Ishikawa (cell line): ENCODE measurements around the gene ZMIZ1.

ENCODE experiments used
- CEBPB ChIP-seq: IDR thresholded peaks from 2 replicates; pipeline ENCODE4 v1.6.1; 2012
- CREB1 ChIP-seq: IDR thresholded peaks from 2 replicates; pipeline ENCODE4 v1.6.1; 2012; ENCODE audit warnings: low read depth
- EGR1 ChIP-seq: IDR thresholded peaks from 2 replicates; pipeline ENCODE4 v1.6.1; 2012
- EP300 ChIP-seq: IDR thresholded peaks from 2 replicates; pipeline ENCODE4 v1.6.1; 2012; ENCODE audit warnings: borderline replicate concordance
- FOXM1 ChIP-seq: IDR thresholded peaks from 2 replicates; pipeline ENCODE4 v1.6.1; 2012; ENCODE audit warnings: low read depth, borderline replicate concordance
- NFIC ChIP-seq: IDR thresholded peaks from 2 replicates; pipeline ENCODE4 v1.6.1; 2012
- RAD21 ChIP-seq: IDR thresholded peaks from 2 replicates; pipeline ENCODE4 v1.6.1; 2012; ENCODE audit warnings: low read depth
- TAF1 ChIP-seq: IDR thresholded peaks from 2 replicates; pipeline ENCODE4 v1.6.1; 2012; ENCODE audit warnings: low read depth, mild to moderate bottlenecking
- TCF12 ChIP-seq: IDR thresholded peaks from 2 replicates; pipeline ENCODE4 v1.6.1; 2012; ENCODE audit warnings: low read depth
- TEAD4 ChIP-seq: IDR thresholded peaks from 2 replicates; pipeline ENCODE4 v1.6.1; 2012
- YY1 ChIP-seq: IDR thresholded peaks from 2 replicates; pipeline ENCODE4 v1.6.1; 2012; ENCODE audit warnings: low read depth
- ZBTB7A ChIP-seq: IDR thresholded peaks from 2 replicates; pipeline ENCODE4 v1.6.1; 2012; ENCODE audit warnings: low read depth
- TF ChIP-seq, protein P1 (sequence below): IDR thresholded peaks from 2 replicates; pipeline ENCODE4 v1.6.1; 2012; ENCODE audit warnings: low read depth, mild to moderate bottlenecking
- TF ChIP-seq, protein P2 (sequence below): IDR thresholded peaks from 2 replicates; pipeline ENCODE4 v1.6.1; 2012
- TF ChIP-seq, protein P3 (sequence below): IDR thresholded peaks from 2 replicates; pipeline ENCODE4 v1.6.1; 2012

The ZMIZ1 gene

GRCh38 chr10:79137300-79137756, 68.6 kb downstream of the ZMIZ1 start:
- TF ChIP-seq TAF1 (no peak), EP300 (no peak), CEBPB (no peak), EGR1 (no peak), YY1 (no peak), FOXM1 (no peak), TEAD4 (no peak), RAD21 (no peak)
- TF ChIP-seq, protein P1, sequence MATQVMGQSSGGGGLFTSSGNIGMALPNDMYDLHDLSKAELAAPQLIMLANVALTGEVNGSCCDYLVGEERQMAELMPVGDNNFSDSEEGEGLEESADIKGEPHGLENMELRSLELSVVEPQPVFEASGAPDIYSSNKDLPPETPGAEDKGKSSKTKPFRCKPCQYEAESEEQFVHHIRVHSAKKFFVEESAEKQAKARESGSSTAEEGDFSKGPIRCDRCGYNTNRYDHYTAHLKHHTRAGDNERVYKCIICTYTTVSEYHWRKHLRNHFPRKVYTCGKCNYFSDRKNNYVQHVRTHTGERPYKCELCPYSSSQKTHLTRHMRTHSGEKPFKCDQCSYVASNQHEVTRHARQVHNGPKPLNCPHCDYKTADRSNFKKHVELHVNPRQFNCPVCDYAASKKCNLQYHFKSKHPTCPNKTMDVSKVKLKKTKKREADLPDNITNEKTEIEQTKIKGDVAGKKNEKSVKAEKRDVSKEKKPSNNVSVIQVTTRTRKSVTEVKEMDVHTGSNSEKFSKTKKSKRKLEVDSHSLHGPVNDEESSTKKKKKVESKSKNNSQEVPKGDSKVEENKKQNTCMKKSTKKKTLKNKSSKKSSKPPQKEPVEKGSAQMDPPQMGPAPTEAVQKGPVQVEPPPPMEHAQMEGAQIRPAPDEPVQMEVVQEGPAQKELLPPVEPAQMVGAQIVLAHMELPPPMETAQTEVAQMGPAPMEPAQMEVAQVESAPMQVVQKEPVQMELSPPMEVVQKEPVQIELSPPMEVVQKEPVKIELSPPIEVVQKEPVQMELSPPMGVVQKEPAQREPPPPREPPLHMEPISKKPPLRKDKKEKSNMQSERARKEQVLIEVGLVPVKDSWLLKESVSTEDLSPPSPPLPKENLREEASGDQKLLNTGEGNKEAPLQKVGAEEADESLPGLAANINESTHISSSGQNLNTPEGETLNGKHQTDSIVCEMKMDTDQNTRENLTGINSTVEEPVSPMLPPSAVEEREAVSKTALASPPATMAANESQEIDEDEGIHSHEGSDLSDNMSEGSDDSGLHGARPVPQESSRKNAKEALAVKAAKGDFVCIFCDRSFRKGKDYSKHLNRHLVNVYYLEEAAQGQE, result no peak
- TF ChIP-seq, protein P2, sequence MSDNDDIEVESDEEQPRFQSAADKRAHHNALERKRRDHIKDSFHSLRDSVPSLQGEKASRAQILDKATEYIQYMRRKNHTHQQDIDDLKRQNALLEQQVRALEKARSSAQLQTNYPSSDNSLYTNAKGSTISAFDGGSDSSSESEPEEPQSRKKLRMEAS, result no peak
- TF ChIP-seq, protein P3, sequence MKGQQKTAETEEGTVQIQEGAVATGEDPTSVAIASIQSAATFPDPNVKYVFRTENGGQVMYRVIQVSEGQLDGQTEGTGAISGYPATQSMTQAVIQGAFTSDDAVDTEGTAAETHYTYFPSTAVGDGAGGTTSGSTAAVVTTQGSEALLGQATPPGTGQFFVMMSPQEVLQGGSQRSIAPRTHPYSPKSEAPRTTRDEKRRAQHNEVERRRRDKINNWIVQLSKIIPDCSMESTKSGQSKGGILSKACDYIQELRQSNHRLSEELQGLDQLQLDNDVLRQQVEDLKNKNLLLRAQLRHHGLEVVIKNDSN, result no peak

GRCh38 chr10:79137826-79138225, 69.1 kb downstream of the ZMIZ1 start:
- peak; percentile 21; the same call in 1 of the 2 replicates for TF ChIP-seq NFIC
- no peak for TF ChIP-seq EGR1
- no peak for TF ChIP-seq FOXM1
- TF ChIP-seq, protein P1, result no peak
- TF ChIP-seq YY1, result no peak
- no peak for TF ChIP-seq RAD21

- TF ChIP-seq, protein P3, result no peak
- TF ChIP-seq, protein P2, result no peak
- TF ChIP-seq TAF1 (no peak), CEBPB (no peak)
These were observed 69.8 kb downstream of the ZMIZ1 start for GRCh38 chr10:79138449-79139123.

DNA sequence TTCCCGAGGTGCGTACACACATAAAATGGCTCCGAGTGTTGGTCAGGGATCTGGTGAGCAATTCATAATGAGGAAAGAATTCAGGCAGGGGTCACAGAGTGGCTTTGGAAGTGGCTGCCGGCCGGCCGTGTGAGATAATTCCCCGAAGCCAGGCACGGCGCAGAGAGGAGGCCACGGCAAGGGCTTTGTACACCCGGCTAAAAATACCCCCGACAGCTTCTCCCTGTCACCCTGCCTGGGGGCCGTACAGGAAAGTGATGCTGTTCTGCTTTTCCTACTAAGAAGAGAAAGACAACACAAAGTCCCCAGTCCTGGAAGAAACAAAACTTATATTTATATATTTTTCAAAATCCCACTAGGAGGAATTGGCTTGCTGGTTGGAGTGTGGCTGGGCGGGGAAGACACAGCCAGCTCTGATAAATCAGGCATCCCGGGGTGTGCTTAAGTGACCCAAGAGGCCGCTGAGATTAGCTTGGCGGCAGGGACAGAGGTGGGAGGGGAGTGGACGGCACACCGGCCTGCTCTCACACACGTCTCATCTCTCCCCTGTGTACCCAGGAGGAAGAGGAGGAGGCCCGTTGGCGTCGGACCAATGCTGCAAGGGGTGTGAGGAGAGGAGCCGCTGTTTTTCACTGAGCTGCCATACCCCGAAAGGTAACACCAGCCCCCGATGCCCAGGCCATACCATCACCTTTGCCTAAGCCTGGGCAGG, 70.5 kb downstream of the ZMIZ1 start:
- TF ChIP-seq, protein P3, result no peak
- TF ChIP-seq, protein P1, result no peak
- no peak for TF ChIP-seq RAD21
- TF ChIP-seq YY1, result no peak
- TF ChIP-seq CREB1, result no peak
- TF ChIP-seq, protein P2, result no peak
- no peak for TF ChIP-seq EGR1
- no peak for TF ChIP-seq FOXM1
- no peak for TF ChIP-seq NFIC
- no peak for TF ChIP-seq ZBTB7A
- TF ChIP-seq CEBPB, result no peak
- TF ChIP-seq TEAD4, result no peak
- TF ChIP-seq TCF12, result no peak
- TF ChIP-seq TAF1, result no peak
- no peak for TF ChIP-seq EP300
